Left ventricle myocardium inferior (tissue), 1 donor: ENCODE data around the gene THOC6. TPM values are rescaled to one million over a fixed set of nuclear protein-coding genes. Genes with fewer than 3 reads are reported as not detected.
A peak's percentile ranks its signal among the peaks of the same experiment; 100 is the strongest.

Experiments used
- DNase-seq: peaks from one replicate; pipeline ENCODE4 v3.0.0-alpha.2; 2020
- H3K27ac ChIP-seq: fragments of 200-600 bp; replicated peaks from 2 replicates; pipeline ENCODE4 v1.8.0; 2021
- H3K27me3 ChIP-seq: fragments of 200-600 bp; 2 replicates; pipeline ENCODE4 v1.8.0; 2021; ENCODE audit warnings: low read depth
- H3K36me3 ChIP-seq: fragments of 200-600 bp; 2 replicates; pipeline ENCODE4 v1.8.0; 2021
- H3K4me1 ChIP-seq: fragments of 200-600 bp; 2 replicates; pipeline ENCODE4 v1.8.0; 2021
- H3K4me3 ChIP-seq: fragments of 200-600 bp; 2 replicates; pipeline ENCODE4 v1.8.0; 2021; ENCODE audit warnings: mild to moderate bottlenecking, moderate library complexity
- H3K9me3 ChIP-seq: fragments of 200-600 bp; replicated peaks from 2 replicates; pipeline ENCODE4 v1.8.0; 2021
- CTCF ChIP-seq: fragments of 200-600 bp; IDR thresholded peaks from 2 replicates; pipeline ENCODE4 v1.8.0; 2021; ENCODE audit warnings: antibody characterized with exemption, mild to moderate bottlenecking, borderline replicate concordance
- intact Hi-C: fragments of 100-400 bp; cut with micrococcal nuclease; formaldehyde crosslinking; loops from one replicate; pipeline ENCODE4 v1.11.0; 2022
- total RNA-seq: library from RNA; stranded (reverse); fragmentation: NEBNext Ultra II Directional; extraction: Animal tissue kit (Norgen Biotek cat#: 25700); gene quantifications from one replicate; pipeline ENCODE4 v1.2.1, GENCODE V29; 2021
- donor health status: DM: no; HTN: yes; CAD: no; lungs with severe emphysema.

THOC6 gene
- total RNA-seq, 1 donor from 2014 or later = 9.1 TPM

- intact Hi-C loops = no loop called here
- no peak for DNase-seq
- H3K9me3 ChIP-seq = no peaks in the 10 kb centered on the region
- H3K36me3 ChIP-seq = no peaks in the 10 kb centered on the region
- H3K4me1 ChIP-seq = peaks cover 22% of the 10 kb centered on the region
- no peak within 1 kb of the TSS for H3K27ac ChIP-seq
- H3K4me3 ChIP-seq = peak within 1 kb of the TSS; percentile 69
- no peak for TF ChIP-seq CTCF
- H3K27me3 ChIP-seq = peaks cover 98% of the 10 kb centered on the region
Observed at GRCh38 chr16:3045758-3046640, 22.2 kb downstream of the THOC6 start, which contains the start of gene MMP25. Gene MMP25, plus strand, starts transcription at chr16:3046561. Its CDS starts 357 bp downstream, at chr16:3046918.

DNA sequence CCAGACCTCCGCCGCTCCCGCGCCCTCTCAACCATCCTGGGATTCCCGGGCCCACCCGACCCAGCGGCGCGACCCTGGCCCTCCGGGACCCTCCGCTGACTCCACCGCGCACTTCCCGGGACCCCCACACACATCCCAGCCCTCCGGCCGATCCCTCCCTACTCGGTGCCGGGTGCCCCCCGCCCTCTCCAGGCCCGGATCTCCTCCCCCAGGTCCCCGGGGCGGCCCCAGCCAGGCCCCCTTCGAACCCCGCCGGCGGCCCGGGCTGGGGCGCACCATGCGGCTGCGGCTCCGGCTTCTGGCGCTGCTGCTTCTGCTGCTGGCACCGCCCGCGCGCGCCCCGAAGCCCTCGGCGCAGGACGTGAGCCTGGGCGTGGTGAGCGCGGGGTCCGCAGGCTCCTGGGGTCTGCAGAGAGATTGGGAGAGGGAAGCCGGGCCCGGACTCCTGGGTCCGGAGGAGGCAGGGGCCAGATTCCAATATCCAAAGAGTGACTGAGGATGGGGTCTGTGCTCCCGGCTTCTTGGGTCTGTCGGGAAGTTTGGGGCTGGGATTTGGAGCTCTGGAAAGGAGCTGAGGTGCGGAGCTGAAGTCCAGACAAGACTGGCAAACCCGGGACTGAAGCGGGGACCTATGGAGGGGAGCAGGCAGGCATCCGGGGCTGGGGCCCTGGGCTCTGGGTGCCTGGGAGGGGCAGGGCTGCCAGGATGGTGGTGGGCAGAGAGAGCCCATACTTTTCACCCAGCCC is 23.0 kb downstream of the THOC6 start:
- Histone ChIP-seq H3K4me3 (peak overlapping the region; percentile 69), H3K36me3 (no peaks in the 10 kb centered on the region), H3K4me1 (peaks cover 22% of the 10 kb centered on the region), H3K27me3 (peaks cover 89% of the 10 kb centered on the region), H3K27ac (no peak overlapping the region), H3K9me3 (no peaks in the 10 kb centered on the region)
- DNase-seq = no peak
- intact Hi-C loops = no loop called here
- no peak for TF ChIP-seq CTCF

DNA sequence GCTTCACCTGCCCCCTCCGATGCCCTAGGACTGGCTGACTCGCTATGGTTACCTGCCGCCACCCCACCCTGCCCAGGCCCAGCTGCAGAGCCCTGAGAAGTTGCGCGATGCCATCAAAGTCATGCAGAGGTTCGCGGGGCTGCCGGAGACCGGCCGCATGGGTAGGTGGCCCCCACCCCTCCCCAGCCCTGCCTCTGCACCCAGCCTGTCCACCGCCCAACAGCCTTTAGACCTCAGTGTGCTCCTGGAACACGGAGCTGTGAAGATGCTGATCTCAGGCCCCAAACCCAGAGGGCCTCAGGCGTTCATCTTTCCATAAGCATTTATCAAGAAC is 23.5 kb downstream of the THOC6 start:
- TF ChIP-seq CTCF = no peak
- H3K4me1 ChIP-seq = peaks cover 22% of the 10 kb centered on the region
- H3K4me3 ChIP-seq = no peak overlapping the region
- intact Hi-C loops = no loop called here
- H3K27me3 ChIP-seq = peaks cover 84% of the 10 kb centered on the region
- DNase-seq = no peak
- no peaks in the 10 kb centered on the region for H3K9me3 ChIP-seq
- no peak overlapping the region for H3K27ac ChIP-seq
- no peaks in the 10 kb centered on the region for H3K36me3 ChIP-seq

GRCh38 chr16:3049921-3050481 is 26.2 kb downstream of the THOC6 start:
- no peak for TF ChIP-seq CTCF
- H3K27me3 ChIP-seq = peaks cover 58% of the 10 kb centered on the region
- H3K9me3 ChIP-seq = no peaks in the 10 kb centered on the region
- intact Hi-C loops = loop anchor here (10.0 kb wide), 1 partner anchor 75 kb away; no protein-coding TSS in a partner anchor
- DNase-seq = no peak
- H3K4me3 ChIP-seq = no peak overlapping the region
- H3K4me1 ChIP-seq = peaks cover 21% of the 10 kb centered on the region
- no peak overlapping the region for H3K27ac ChIP-seq
- no peaks in the 10 kb centered on the region for H3K36me3 ChIP-seq

DNA sequence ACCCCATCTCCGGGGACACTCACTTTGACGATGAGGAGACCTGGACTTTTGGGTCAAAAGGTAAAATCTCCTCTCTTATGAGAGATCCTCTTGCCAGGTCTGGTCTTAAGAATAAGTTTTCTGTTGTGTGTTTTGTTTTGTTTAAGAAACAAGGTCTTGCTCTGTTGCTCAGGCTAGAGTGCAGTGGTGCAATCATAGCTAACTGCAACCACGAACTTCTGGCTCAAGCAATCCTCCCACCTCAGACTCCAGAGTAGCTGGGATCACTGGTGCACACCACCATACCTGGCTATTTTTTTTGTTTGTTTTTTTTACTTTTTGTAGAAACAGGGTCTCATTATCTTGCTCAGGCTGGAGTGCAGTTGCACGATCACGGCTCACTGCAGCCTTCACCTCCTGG is 26.7 kb downstream of the THOC6 start:
- no peaks in the 10 kb centered on the region for H3K36me3 ChIP-seq
- no peak for TF ChIP-seq CTCF
- intact Hi-C loops = loop anchor here (10.0 kb wide), 1 partner anchor 74 kb away; no protein-coding TSS in a partner anchor
- H3K27ac ChIP-seq = no peak overlapping the region
- no peak for DNase-seq
- peaks cover 16% of the 10 kb centered on the region for H3K4me1 ChIP-seq
- H3K27me3 ChIP-seq = peaks cover 53% of the 10 kb centered on the region
- no peaks in the 10 kb centered on the region for H3K9me3 ChIP-seq
- no peak overlapping the region for H3K4me3 ChIP-seq
